Activated CD4-positive, alpha-beta T cell treated with anti-CD3 and anti-CD28 coated beads, Interleukin-2, amount 50 U/mL, for 24 hours (primary cell): ENCODE data around the gene GPATCH8.
"Not testable (repeated sequence)": the region's sequence is repeated elsewhere in the genome, so short reads cannot be mapped to it uniquely, and the experiment has no call there.

Experiments used
- DNase-seq, 2 donors: peaks; one replicate each; pipeline ENCODE4 v3.0.0-alpha.2; 2020; ENCODE audit warnings: low read depth in 1 of 2, low spot score in 1 of 2

Gene GPATCH8

GRCh38 chr17:44503147-44504029, at the start of gene GPATCH8:
GPATCH8 (minus strand) TSS chr17:44503406; CDS start chr17:44503370, 36 bp downstream.
- DNase-seq: peak; percentile 86 to 89

DNA sequence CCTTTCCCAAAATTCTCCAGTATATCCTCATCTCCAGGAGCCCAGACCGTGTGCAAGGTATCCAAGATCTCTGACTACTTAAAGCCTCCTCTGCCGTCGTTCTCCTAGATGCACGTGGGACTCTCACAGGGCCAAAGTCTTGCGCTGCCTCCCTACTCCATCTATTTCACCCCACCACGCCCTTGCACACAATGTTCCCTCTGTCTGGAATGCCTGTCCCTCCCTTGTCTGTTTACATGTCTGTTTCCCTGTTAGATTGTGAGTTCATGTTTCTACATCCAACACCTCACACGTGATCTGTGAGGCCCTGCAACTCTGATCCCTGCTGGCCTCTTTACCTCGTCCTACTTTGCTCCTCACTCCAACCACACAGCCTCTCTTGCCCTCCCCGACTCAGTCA, 49.2 kb upstream of the GPATCH8 start:
- no peak for DNase-seq

- no peak for DNase-seq
Observed at GRCh38 chr17:44549686-44550085, 46.5 kb upstream of the GPATCH8 start.

DNA sequence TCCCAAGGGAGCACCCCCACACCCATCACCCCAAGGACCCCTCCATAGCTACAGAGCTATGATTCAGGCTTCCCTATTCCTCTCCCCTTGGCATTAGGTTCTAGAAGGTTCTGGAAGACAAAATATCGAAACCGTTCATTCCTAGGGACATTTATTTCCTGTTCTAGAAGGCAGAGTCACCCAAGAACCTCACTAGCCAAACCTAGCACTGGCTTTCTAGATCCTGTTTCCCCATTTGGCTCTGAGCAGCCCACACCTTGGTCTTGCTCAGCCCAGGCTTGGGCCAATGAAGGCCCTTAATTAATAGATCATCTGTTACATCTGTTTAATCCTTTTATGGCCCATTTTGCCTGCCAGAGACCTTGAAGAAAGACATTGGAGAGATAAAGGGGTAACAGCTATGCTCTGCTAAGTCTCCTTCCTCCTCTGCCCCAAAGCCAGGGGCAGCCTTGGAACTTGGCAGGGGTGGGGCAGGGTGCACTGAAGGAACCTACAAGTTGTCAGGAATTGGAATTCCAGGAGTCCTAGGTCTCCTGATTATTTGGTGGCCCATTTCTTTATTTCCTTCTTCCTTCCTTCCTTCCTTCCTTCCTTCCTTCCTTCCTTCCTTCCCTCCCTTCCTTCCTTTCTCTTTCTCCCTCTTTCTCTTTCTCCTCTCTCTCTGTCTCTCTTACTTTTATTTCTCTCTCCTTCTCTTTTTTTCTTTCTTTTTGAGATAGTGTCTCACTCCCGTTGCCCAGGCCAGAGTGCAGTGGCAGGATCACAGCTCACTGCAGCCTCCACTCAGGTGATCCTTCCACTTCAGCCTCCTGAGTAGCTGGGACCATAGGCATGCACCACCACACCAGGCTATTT, 45.4 kb upstream of the GPATCH8 start:
- no peak for DNase-seq

DNA sequence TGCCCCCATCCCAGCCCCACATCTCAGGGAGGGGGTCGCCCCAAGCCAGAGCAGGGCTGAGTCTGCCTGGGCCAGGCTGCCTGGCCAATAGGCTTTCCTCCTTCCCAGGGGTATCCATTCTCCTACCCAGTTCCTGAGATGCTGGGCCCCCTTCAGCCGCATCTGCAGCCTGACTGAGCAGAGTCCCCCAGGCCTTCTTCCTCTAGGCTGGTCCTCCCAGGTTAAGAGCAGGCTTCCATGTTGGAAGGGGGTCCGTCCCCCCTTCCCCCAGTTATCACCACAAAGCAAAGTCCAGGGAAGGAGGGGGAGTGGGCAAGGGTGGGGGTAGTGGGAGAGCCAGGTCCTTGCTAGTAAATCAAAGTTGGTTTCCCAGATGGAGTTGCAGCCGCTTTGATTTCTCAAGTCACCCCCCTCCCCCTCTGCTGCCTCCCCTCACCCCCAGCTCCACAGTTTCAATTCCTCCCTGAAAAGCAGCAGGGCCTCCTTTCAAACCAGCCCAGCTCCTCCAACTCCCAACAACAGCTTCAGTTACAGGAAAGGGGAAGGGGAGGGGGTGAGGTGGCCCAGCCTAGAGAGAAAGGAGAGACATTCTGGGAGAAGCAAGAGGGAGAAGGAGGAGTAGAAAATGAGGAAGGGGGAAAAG, 44.5 kb upstream of the GPATCH8 start:
- DNase-seq: no peak

GRCh38 chr17:44546671-44547606, 43.7 kb upstream of the GPATCH8 start:
- no peak for DNase-seq

DNA sequence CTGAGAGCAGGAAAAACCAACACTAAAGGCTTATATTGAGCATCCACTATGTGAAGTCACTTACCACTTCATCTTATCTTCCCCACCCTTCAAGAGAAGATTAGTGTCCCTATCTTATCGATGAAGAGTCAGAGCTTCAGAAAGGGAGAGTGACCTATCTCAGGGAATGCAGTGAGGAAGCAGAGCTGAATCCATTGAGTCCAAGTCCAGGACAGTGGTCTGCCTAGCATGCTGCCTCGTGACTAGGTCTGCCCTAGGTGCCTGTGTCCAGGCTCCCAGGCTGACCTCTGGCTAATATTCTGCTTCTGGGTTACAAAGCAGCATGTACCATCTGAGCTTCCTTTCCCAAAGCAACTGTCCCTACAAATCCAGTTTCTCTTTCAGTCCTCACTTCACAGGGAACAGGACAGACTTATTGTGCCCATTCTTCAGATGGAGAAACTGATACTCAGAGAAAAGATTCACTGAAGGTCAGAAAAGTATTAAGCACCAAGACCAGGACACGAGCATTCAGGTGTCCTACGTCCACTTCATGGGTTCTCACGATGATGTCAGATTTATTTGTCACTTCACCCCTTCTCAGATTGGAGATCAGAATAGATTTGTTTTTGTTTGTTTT, 40.8 kb upstream of the GPATCH8 start:
- no peak for DNase-seq

GRCh38 chr17:44543213-44543904, 40.2 kb upstream of the GPATCH8 start:
- no peak for DNase-seq

- DNase-seq: no peak
Observed at GRCh38 chr17:44541884-44542581, 38.8 kb upstream of the GPATCH8 start.

DNA sequence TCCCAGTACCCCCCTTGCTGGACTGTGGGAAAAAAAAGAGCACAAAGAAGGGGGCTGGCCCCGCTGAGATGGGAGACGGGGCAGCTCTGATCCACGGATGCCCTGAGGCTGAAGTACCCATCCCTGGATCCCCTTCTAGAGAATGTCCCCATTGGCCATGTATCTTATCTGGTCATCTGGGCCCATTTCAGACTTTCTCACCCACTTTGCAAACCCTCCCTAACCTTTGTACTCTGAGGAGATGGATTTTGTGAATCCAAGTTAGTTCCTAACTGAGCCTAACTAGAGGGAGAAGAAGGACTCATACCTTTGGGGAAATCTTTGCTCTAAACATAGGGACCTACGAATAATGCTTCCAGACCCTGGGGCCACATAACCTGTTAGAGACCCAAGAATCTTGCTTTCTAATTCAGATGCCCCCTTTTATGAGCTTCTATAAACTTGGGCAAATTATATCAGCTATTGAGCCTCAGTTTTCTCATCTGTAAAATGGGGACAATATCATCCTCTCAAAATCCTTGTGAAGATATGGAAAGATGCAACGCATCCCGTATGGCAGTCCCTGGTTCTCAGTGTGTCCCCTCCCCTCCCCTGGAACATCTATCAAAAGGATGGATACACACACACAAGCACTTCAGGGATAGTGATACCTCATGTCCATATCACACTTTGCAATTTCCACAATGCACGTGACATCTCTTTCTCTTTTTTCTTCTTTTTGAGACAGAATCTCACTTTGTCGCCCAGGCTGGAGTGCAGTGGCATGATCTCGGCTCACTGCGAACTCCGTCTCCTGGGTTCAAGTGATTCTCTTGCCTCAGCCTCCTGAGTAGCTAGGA, 37.3 kb upstream of the GPATCH8 start:
- DNase-seq: no peak

GRCh38 chr17:44539673-44540072, 36.5 kb upstream of the GPATCH8 start:
- DNase-seq: no peak

- not testable (repeated sequence) for DNase-seq
Observed at GRCh38 chr17:44537922-44538321, 34.7 kb upstream of the GPATCH8 start.

DNA sequence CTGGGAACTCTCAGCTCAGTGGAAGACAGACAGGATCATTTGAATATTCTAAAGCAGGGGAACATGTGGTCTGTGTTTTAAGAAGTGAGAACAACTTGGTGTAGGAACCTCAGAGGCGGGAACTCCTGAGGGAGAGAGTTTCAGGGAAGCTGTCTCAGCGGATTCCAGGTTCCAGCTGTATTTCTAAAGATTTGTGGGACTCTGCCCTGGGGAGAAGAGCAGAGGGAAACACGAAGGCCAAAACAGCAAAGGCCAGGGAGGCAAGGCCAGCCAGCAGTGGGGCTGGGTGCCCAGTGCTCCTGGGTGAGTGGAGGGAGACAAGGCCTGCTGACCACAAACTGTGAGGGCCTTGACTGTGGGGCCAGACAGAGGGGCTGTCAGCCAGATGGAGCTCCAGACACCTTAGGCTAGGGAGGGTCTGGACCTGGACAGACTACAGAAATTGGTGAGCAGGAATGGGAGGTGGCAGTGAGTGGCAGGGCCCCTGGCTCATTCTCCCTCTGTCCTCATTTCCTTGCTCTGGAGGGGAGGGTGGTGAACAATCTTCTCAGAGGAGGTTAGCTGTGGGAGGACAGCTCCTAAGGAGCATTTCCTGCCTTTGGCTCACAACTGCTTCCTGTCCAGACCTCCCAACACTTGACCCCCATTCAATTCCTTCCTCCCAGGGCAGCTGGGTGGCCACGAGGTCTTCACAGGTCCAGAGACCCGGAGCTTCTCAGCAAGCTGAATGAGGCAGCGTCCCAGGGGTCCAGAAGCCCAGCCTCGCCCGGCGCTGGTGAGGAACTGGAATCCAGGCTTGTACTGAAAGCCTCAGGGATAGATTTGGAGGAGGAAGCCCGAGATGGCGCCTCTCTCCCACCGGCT, 33.1 kb upstream of the GPATCH8 start:
- DNase-seq: no peak

- peak; percentile 78 to 79 for DNase-seq
Observed at GRCh38 chr17:44533533-44534246, 30.5 kb upstream of the GPATCH8 start.

DNA sequence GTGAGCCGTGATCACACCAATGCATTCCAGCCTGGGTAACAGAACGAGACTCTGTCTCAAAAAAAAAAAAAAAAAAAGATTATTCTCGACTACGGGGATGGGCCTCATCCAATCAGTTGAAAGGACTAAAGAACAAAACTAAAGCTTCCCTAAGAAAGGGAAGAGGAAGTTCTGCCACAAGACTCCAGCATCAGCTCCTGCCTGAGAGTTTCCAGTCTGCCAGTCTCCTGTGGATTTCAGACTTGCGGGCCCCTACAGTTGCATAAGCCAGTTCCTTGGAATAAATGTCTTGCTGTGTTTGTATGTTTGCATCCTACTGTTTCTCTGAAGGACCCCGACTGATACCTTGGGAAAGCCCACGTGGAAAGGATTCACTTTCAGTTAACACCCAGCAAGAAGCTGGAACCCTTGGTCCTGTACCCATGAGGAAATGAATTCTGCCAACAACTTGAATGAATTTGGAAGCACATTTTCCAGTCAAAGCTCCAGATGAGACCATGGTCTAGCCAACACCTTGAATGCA, 27.8 kb upstream of the GPATCH8 start:
- no peak for DNase-seq

DNA sequence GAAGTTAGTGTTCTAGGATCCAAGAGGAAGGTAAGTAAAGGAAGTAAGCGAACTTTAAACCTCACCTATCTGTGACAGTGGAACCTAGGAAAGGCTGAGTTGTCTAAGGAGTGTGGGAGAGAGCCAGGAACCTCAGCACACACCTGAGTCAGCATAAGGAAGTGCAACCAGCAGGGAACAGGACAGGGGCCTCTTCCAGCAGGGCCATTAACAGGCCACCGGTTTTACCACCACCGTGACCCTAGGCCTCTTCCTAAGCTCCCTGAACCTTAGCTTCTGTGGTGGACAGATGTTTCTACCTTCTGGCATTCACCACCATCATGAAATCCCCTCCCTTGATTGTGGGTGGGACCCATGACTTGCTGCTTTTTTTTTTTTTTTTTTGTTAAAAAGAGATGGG, 26.7 kb upstream of the GPATCH8 start:
- no peak for DNase-seq
